ENCODE data around the gene IGFBP2. TPM values are rescaled to one million over a fixed set of nuclear protein-coding genes. Genes with fewer than 3 reads are reported as not detected.

IGFBP2 gene
- total and polyA plus RNA-seq, 4 experiments from 2014 or later: not detected

- no peaks in the 10 kb centered on the region for H3K4me1 Mint-ChIP-seq
- no peak overlapping the region for H3K4me3 ChIP-seq (ENCODE audit: low read length in 2 of 2)
Observed at GRCh38 chr2:216665717-216666116, 32.5 kb downstream of the IGFBP2 start.

GRCh38 chr2:216666461-216667233 is 33.4 kb downstream of the IGFBP2 start:
- ChIA-PET POLR2A (ENCODE audit: partially characterized antibody) (no interaction called here), CTCF (ENCODE audit: partially characterized antibody) (interaction anchor here (0.5 to 8.9 kb wide), 17 partner anchors 8 to 1046 kb away, joined by 3 to 95 read pairs (median 4); partner anchors contain the start of gene IGFBP5)
- no peak overlapping the region for H3K27ac ChIP-seq (ENCODE audit: low read depth, low read length)
- H3K36me3 ChIP-seq (ENCODE audit: insufficient read depth, low read length): no peaks in the 10 kb centered on the region
- peaks cover 0 to 17% of the 10 kb centered on the region in 2 donors for H3K27me3 Mint-ChIP-seq
- DNase-seq: peak; percentile 47 to 64 (median 54)
- no peaks in the 10 kb centered on the region for H3K27me3 ChIP-seq (ENCODE audit: insufficient read depth, low read length)
- no peaks in the 10 kb centered on the region for H3K36me3 Mint-ChIP-seq
- no peaks in the 10 kb centered on the region for H3K4me1 Mint-ChIP-seq
- H3K4me3 Mint-ChIP-seq: no peak overlapping the region
- intact Hi-C loops (cut with micrococcal nuclease): loop anchor here (2.0 to 5.0 kb wide), 2 partner anchors 264 to 444 kb away; no protein-coding TSS in a partner anchor
- H3K9me3 ChIP-seq (ENCODE audit: control insufficient read depth in 1 of 2, low read length in 2 of 2): no peaks in the 10 kb centered on the region
- no peaks in the 10 kb centered on the region for H3K4me1 ChIP-seq (ENCODE audit: insufficient read depth, low read length)
- H3K9me3 Mint-ChIP-seq: no peaks in the 10 kb centered on the region
- no peak overlapping the region for H3K4me3 ChIP-seq (ENCODE audit: low read length in 2 of 2)
- no peak overlapping the region for H3K27ac Mint-ChIP-seq

More at GRCh38 chr2:216665717-216666116, 32.5 kb downstream of the IGFBP2 start:
- Histone ChIP-seq H3K36me3 (ENCODE audit: insufficient read depth, low read length) (no peaks in the 10 kb centered on the region), H3K4me1 (ENCODE audit: insufficient read depth, low read length) (no peaks in the 10 kb centered on the region), H3K27ac (ENCODE audit: low read depth, low read length) (no peak overlapping the region), H3K27me3 (ENCODE audit: insufficient read depth, low read length) (no peaks in the 10 kb centered on the region), H3K9me3 (ENCODE audit: control insufficient read depth in 1 of 2, low read length in 2 of 2) (no peaks in the 10 kb centered on the region)
- DNase-seq: no peak
- ChIA-PET POLR2A (ENCODE audit: partially characterized antibody) (no interaction called here), CTCF (ENCODE audit: partially characterized antibody) (interaction anchor here (0.8 to 8.9 kb wide), 8 partner anchors 10 to 633 kb away, joined by 3 to 95 read pairs (median 6); no protein-coding TSS in a partner anchor)
- Mint-ChIP-seq H3K36me3 (no peaks in the 10 kb centered on the region), H3K27me3 (peaks cover 2 to 17% of the 10 kb centered on the region in 2 donors), H3K4me3 (no peak overlapping the region), H3K9me3 (no peaks in the 10 kb centered on the region), H3K27ac (no peak overlapping the region)
- intact Hi-C loops (cut with micrococcal nuclease): loop anchor here (2.0 to 5.0 kb wide), 2 partner anchors 263 to 443 kb away; no protein-coding TSS in a partner anchor

GRCh38 chr2:216670266-216671080 is 37.3 kb downstream of the IGFBP2 start:
- no peaks in the 10 kb centered on the region for H3K36me3 ChIP-seq (ENCODE audit: insufficient read depth, low read length)
- no peaks in the 10 kb centered on the region for H3K4me1 Mint-ChIP-seq
- no peak overlapping the region for H3K4me3 Mint-ChIP-seq
- H3K4me1 ChIP-seq (ENCODE audit: insufficient read depth, low read length): no peaks in the 10 kb centered on the region
- no peak for DNase-seq
- H3K27me3 Mint-ChIP-seq: peaks cover 1 to 19% of the 10 kb centered on the region in 2 donors
- H3K4me3 ChIP-seq (ENCODE audit: low read length in 2 of 2): no peak overlapping the region
- H3K27ac ChIP-seq (ENCODE audit: low read depth, low read length): no peak overlapping the region
- no peaks in the 10 kb centered on the region for H3K9me3 ChIP-seq (ENCODE audit: control insufficient read depth in 1 of 2, low read length in 2 of 2)
- H3K9me3 Mint-ChIP-seq: peaks cover 0 to 1% (median 0%) of the 10 kb centered on the region in 8 donors
- POLR2A ChIA-PET (ENCODE audit: partially characterized antibody): no interaction called here
- H3K36me3 Mint-ChIP-seq: no peaks in the 10 kb centered on the region
- no peak overlapping the region for H3K27ac Mint-ChIP-seq
- no peaks in the 10 kb centered on the region for H3K27me3 ChIP-seq (ENCODE audit: insufficient read depth, low read length)
- intact Hi-C loops (cut with micrococcal nuclease): no loop called here
- CTCF ChIA-PET (ENCODE audit: partially characterized antibody): interaction anchor here (1.2 to 8.9 kb wide), 3 partner anchors 11 to 448 kb away, joined by 3 to 95 read pairs (median 5); no protein-coding TSS in a partner anchor

GRCh38 chr2:216671081-216671411 is 37.8 kb downstream of the IGFBP2 start:
- H3K27ac Mint-ChIP-seq: no peak overlapping the region
- Histone ChIP-seq H3K36me3 (ENCODE audit: insufficient read depth, low read length) (no peaks in the 10 kb centered on the region), H3K4me3 (ENCODE audit: low read length in 2 of 2) (no peak overlapping the region), H3K27ac (ENCODE audit: low read depth, low read length) (no peak overlapping the region), H3K4me1 (ENCODE audit: insufficient read depth, low read length) (no peaks in the 10 kb centered on the region), H3K27me3 (ENCODE audit: insufficient read depth, low read length) (no peaks in the 10 kb centered on the region), H3K9me3 (ENCODE audit: control insufficient read depth in 1 of 2, low read length in 2 of 2) (no peaks in the 10 kb centered on the region)
- ChIA-PET CTCF (ENCODE audit: partially characterized antibody) (interaction anchor here (1.4 to 8.9 kb wide), 2 partner anchors 11 to 151 kb away, joined by 5 to 95 read pairs; no protein-coding TSS in a partner anchor), POLR2A (ENCODE audit: partially characterized antibody) (no interaction called here)
- peaks cover 3 to 19% of the 10 kb centered on the region in 2 donors for H3K27me3 Mint-ChIP-seq
- no peak for DNase-seq
- H3K36me3 Mint-ChIP-seq: no peaks in the 10 kb centered on the region
- H3K4me3 Mint-ChIP-seq: no peak overlapping the region
- H3K4me1 Mint-ChIP-seq: no peaks in the 10 kb centered on the region
- peaks cover 0 to 1% (median 0%) of the 10 kb centered on the region in 8 donors for H3K9me3 Mint-ChIP-seq
- intact Hi-C loops (cut with micrococcal nuclease): no loop called here

GRCh38 chr2:216671791-216672343 is 38.6 kb downstream of the IGFBP2 start:
- intact Hi-C loops (cut with micrococcal nuclease): no loop called here

DNA sequence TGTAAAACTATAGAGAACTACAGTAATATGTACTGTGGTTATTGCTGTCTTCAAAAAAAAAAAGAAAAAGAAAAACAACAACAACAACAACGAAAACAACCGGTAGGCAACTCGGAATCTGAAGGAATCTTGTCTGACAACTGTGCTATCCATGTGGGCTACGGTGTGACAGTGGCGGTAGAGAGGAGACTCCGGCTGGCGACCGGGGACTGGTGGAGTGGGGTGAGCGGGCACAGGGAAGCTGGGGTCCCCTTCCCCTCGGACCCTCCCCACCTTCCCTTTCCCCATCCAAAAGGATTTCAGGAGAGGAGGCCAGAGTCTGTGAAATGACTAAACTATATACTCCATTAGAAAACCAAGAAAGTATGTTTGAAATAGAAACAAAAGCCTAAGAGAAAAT is 39.2 kb downstream of the IGFBP2 start:
- no peak overlapping the region for H3K27ac ChIP-seq (ENCODE audit: low read depth, low read length)
- H3K4me3 Mint-ChIP-seq: no peak overlapping the region
- H3K27ac Mint-ChIP-seq: no peak overlapping the region
- ChIA-PET POLR2A (ENCODE audit: partially characterized antibody) (no interaction called here), CTCF (ENCODE audit: partially characterized antibody) (no interaction called here)
- peaks cover 5 to 21% of the 10 kb centered on the region in 2 donors for H3K27me3 Mint-ChIP-seq
- no peaks in the 10 kb centered on the region for H3K27me3 ChIP-seq (ENCODE audit: insufficient read depth, low read length)
- no peaks in the 10 kb centered on the region for H3K9me3 ChIP-seq (ENCODE audit: control insufficient read depth in 1 of 2, low read length in 2 of 2)
- no peaks in the 10 kb centered on the region for H3K36me3 ChIP-seq (ENCODE audit: insufficient read depth, low read length)
- peaks cover 0 to 1% (median 0%) of the 10 kb centered on the region in 8 donors for H3K9me3 Mint-ChIP-seq
- intact Hi-C loops (cut with micrococcal nuclease): no loop called here
- no peak for DNase-seq
- no peak overlapping the region for H3K4me3 ChIP-seq (ENCODE audit: low read length in 2 of 2)
- no peaks in the 10 kb centered on the region for H3K4me1 Mint-ChIP-seq
- H3K4me1 ChIP-seq (ENCODE audit: insufficient read depth, low read length): no peaks in the 10 kb centered on the region
- no peaks in the 10 kb centered on the region for H3K36me3 Mint-ChIP-seq

More at GRCh38 chr2:216671791-216672343, 38.6 kb downstream of the IGFBP2 start:
- no peaks in the 10 kb centered on the region for H3K27me3 ChIP-seq (ENCODE audit: insufficient read depth, low read length)
- H3K4me3 ChIP-seq (ENCODE audit: low read length in 2 of 2): no peak overlapping the region
- Mint-ChIP-seq H3K27me3 (peaks cover 5 to 19% of the 10 kb centered on the region in 2 donors), H3K27ac (no peak overlapping the region), H3K4me3 (no peak overlapping the region), H3K36me3 (no peaks in the 10 kb centered on the region), H3K4me1 (no peaks in the 10 kb centered on the region), H3K9me3 (peaks cover 0 to 1% (median 0%) of the 10 kb centered on the region in 8 donors)
- H3K9me3 ChIP-seq (ENCODE audit: control insufficient read depth in 1 of 2, low read length in 2 of 2): no peaks in the 10 kb centered on the region
- H3K27ac ChIP-seq (ENCODE audit: low read depth, low read length): no peak overlapping the region
- DNase-seq: no peak
- no peaks in the 10 kb centered on the region for H3K36me3 ChIP-seq (ENCODE audit: insufficient read depth, low read length)
- H3K4me1 ChIP-seq (ENCODE audit: insufficient read depth, low read length): no peaks in the 10 kb centered on the region
- POLR2A ChIA-PET (ENCODE audit: partially characterized antibody): no interaction called here
- CTCF ChIA-PET (ENCODE audit: partially characterized antibody): interaction anchor here (1.4 kb wide), 1 partner anchor 10 kb away, joined by 5 read pairs; no protein-coding TSS in a partner anchor

DNA sequence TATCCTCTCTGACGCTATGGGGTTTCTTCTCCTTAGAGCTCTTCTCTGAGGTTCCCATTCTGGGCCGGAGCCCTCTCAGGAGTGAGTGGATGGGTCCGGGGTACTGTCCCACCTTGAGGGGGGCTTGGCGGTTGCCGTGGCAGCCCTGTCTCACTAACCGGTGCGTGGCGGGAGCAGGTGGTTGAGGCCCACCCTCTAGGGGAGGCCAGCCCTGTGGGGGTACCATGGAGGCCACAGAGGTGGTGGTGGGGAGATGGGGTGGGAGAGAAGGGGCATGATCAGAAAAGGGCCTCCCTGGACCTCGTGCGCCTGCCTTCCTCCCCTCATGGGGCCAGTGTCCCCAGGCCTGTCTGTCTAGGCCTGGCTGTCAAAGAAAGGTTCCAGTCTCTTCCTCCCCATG is 39.8 kb downstream of the IGFBP2 start:
- DNase-seq: no peak
- H3K4me1 Mint-ChIP-seq: no peaks in the 10 kb centered on the region
- no peaks in the 10 kb centered on the region for H3K4me1 ChIP-seq (ENCODE audit: insufficient read depth, low read length)
- peaks cover 8 to 24% of the 10 kb centered on the region in 2 donors for H3K27me3 Mint-ChIP-seq
- H3K4me3 ChIP-seq (ENCODE audit: low read length in 2 of 2): no peak overlapping the region
- no peak overlapping the region for H3K4me3 Mint-ChIP-seq
- H3K36me3 ChIP-seq (ENCODE audit: insufficient read depth, low read length): no peaks in the 10 kb centered on the region
- H3K9me3 ChIP-seq (ENCODE audit: control insufficient read depth in 1 of 2, low read length in 2 of 2): no peaks in the 10 kb centered on the region
- no peaks in the 10 kb centered on the region for H3K27me3 ChIP-seq (ENCODE audit: insufficient read depth, low read length)
- no peak overlapping the region for H3K27ac ChIP-seq (ENCODE audit: low read depth, low read length)
- intact Hi-C loops (cut with micrococcal nuclease): no loop called here
- ChIA-PET CTCF (ENCODE audit: partially characterized antibody) (no interaction called here), POLR2A (ENCODE audit: partially characterized antibody) (no interaction called here)
- peaks cover 0 to 1% (median 0%) of the 10 kb centered on the region in 8 donors for H3K9me3 Mint-ChIP-seq
- no peak overlapping the region for H3K27ac Mint-ChIP-seq
- H3K36me3 Mint-ChIP-seq: no peaks in the 10 kb centered on the region

Measured in CD4-positive, alpha-beta memory T cell (primary cell).